Hepatocyte (in vitro differentiated cells): ENCODE measurements around the gene CCDC85C.

Experiments
- CTCF ChIP-seq: fragments of 200-600 bp; sonication (generic); IDR thresholded peaks from 2 replicates; pipeline ENCODE4 v1.5.1; 2016; ENCODE audit warnings: antibody characterized with exemption, mild to moderate bottlenecking; ENCODE audit not compliant: poor library complexity
- EZH2 ChIP-seq: fragments of 200-600 bp; sonication (generic); IDR thresholded peaks from 2 replicates; pipeline ENCODE4 v1.6.1; 2016; ENCODE audit warnings: antibody characterized with exemption, mild to moderate bottlenecking, borderline replicate concordance
- EZH2phosphoT487 ChIP-seq: fragments of 200-600 bp; sonication (generic); IDR thresholded peaks from one replicate; pipeline ENCODE4 v1.6.1; 2018; ENCODE audit warnings: antibody characterized with exemption, mild to moderate bottlenecking, low read depth, moderate library complexity; ENCODE audit not compliant: unreplicated experiment, severe bottlenecking

DNA sequence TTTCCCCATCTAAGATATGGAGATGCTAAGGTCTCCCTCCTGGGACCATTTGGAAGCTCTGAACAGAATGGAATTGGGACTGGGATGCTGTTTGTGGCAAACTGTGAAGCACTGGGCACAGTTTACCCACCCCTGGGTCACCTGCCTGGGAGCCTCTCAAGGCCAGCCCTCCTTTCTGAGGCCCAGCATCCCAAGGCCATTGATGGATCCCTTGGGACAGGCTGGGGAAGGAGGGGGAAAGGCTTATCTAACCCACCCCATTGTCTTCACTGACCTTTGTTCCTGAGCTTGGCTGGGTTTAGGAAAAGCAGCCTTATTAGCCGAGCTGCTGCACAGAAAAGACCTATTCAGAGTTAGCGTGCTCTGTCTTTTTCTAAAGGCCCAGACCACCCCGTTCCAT lies 5.2 kb downstream of the CCDC85C start:
- TF ChIP-seq EZH2: no peak
- TF ChIP-seq CTCF: no peak
- no peak for TF ChIP-seq EZH2phosphoT487
